Lower leg skin (tissue), 4 donors: ENCODE measurements around the gene SPATC1L. TPM values are rescaled to one million over a fixed set of nuclear protein-coding genes. Genes with fewer than 3 reads are reported as not detected.

Experiments used
- DNase-seq, 2 donors: peaks; one replicate each; pipeline ENCODE4 v3.0.0-alpha.2; 2019; ENCODE audit warnings: low spot score in 2 of 2
- H3K4me3 ChIP-seq: fragments of 200-600 bp; sonication (generic); 2 replicates; pipeline ENCODE4 v1.5.1; 2017; ENCODE audit warnings: mild to moderate bottlenecking, low read depth; ENCODE audit not compliant: poor library complexity, severe bottlenecking
- CTCF ChIP-seq, 3 donors: fragments of 450-650 bp; IDR thresholded peaks; one replicate each; pipeline ENCODE4 v1.5.1; 2016; ENCODE audit warnings: antibody characterized with exemption in 3 of 3, mild to moderate bottlenecking in 3 of 3, moderate library complexity in 2 of 3
- POLR2A ChIP-seq, 2 donors: fragments of 450-650 bp; IDR thresholded peaks; one replicate each; pipeline ENCODE4 v1.6.1; 2016 to 2017; ENCODE audit warnings: antibody characterized with exemption in 2 of 2, mild to moderate bottlenecking in 1 of 2, moderate library complexity in 1 of 2
- WGBS, 2 donors: methylation state at CpG; one replicate each; pipeline ENCODE4 v1.1.5; 2018; 5-methylcytosine and 5-hydroxymethylcytosine counted together
- intact Hi-C: fragments of 100-400 bp; cut with DNase I; formaldehyde crosslinking; loops from one replicate; pipeline ENCODE4 v1.15.0; 2023; ENCODE audit warnings: low total_unique reads
- total RNA-seq, 4 donors: library from RNA; depleted of rRNA; stranded (reverse); fragments of >200 nt; gene quantifications; one replicate each; pipeline ENCODE4 v1.1.0, GENCODE V29; 2016

Gene SPATC1L
- total RNA-seq, 4 donors from 2014 or later: 2.1 to 7.5 (median 4.0) TPM

- intact Hi-C loops: no loop called here
- TF ChIP-seq CTCF (IDR thresholded peaks at IDR 0.05) (no peak), POLR2A (IDR thresholded peaks at IDR 0.05) (no peak)
- WGBS, 2 donors: 95% methylated on average over 8 of the region's 8 CpGs
Measured at GRCh38 chr21:46220847-46221246, 36.6 kb upstream of the SPATC1L start.

GRCh38 chr21:46220275-46220810 lies 36.1 kb upstream of the SPATC1L start:
- no peak for DNase-seq
- 90 to 91% methylated on average over 13 of the region's 13 CpGs for WGBS, 2 donors
- intact Hi-C loops: no loop called here
- H3K4me3 ChIP-seq: no peak overlapping the region
- TF ChIP-seq POLR2A (IDR thresholded peaks at IDR 0.05) (no peak), CTCF (IDR thresholded peaks at IDR 0.05) (no peak)

More at GRCh38 chr21:46220847-46221246, 36.6 kb upstream of the SPATC1L start:
- H3K4me3 ChIP-seq: no peak overlapping the region
- no peak for DNase-seq

GRCh38 chr21:46219591-46220239 lies 35.5 kb upstream of the SPATC1L start:
- intact Hi-C loops: no loop called here
- no peak for TF ChIP-seq POLR2A (IDR thresholded peaks at IDR 0.05)
- no peak for TF ChIP-seq CTCF (IDR thresholded peaks at IDR 0.05)
- 74 to 78% methylated on average over 6 to 13 of the region's 13 CpGs for WGBS, 2 donors
- no peak for DNase-seq
- H3K4me3 ChIP-seq: no peak overlapping the region

- WGBS, 2 donors: 87 to 91% methylated on average over 16 of the region's 16 CpGs
Measured at GRCh38 chr21:46218906-46219590, 34.8 kb upstream of the SPATC1L start.

GRCh38 chr21:46217511-46218196 lies 33.4 kb upstream of the SPATC1L start:
- 92 to 93% methylated on average over 22 of the region's 22 CpGs for WGBS, 2 donors
- no peak for TF ChIP-seq POLR2A (IDR thresholded peaks at IDR 0.05)
- TF ChIP-seq CTCF (IDR thresholded peaks at IDR 0.05): no peak
- intact Hi-C loops: no loop called here
- no peak overlapping the region for H3K4me3 ChIP-seq
- DNase-seq: no peak

More at GRCh38 chr21:46218906-46219590, 34.8 kb upstream of the SPATC1L start:
- no peak for TF ChIP-seq POLR2A (IDR thresholded peaks at IDR 0.05)
- no peak overlapping the region for H3K4me3 ChIP-seq
- intact Hi-C loops: no loop called here
- DNase-seq: no peak
